ENCODE measurements around the gene HOXB1.
A peak's percentile ranks its signal among the peaks of the same experiment; 100 is the strongest.

GRCh38 chr17:48543107-48543853 lies 12.5 kb upstream of the HOXB1 start:
- no peak for TF ChIP-seq POLR2AphosphoS5 (IDR thresholded peaks at IDR 0.05)
- no peak for TF ChIP-seq EP300 (IDR thresholded peaks at IDR 0.05)
- TF ChIP-seq POLR2A (IDR thresholded peaks at IDR 0.05), result peak in 1 of 4 donors; percentile 17
- TF ChIP-seq, protein P1, sequence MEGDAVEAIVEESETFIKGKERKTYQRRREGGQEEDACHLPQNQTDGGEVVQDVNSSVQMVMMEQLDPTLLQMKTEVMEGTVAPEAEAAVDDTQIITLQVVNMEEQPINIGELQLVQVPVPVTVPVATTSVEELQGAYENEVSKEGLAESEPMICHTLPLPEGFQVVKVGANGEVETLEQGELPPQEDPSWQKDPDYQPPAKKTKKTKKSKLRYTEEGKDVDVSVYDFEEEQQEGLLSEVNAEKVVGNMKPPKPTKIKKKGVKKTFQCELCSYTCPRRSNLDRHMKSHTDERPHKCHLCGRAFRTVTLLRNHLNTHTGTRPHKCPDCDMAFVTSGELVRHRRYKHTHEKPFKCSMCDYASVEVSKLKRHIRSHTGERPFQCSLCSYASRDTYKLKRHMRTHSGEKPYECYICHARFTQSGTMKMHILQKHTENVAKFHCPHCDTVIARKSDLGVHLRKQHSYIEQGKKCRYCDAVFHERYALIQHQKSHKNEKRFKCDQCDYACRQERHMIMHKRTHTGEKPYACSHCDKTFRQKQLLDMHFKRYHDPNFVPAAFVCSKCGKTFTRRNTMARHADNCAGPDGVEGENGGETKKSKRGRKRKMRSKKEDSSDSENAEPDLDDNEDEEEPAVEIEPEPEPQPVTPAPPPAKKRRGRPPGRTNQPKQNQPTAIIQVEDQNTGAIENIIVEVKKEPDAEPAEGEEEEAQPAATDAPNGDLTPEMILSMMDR (IDR thresholded peaks at IDR 0.05), result peak in 2 of 6 experiments; percentile 5 to 31

Measured in upper lobe of left lung (tissue), 4 donors.